K562 (cell line): ENCODE data around the gene ADM2. TPM values are rescaled to one million over a fixed set of nuclear protein-coding genes. Genes with fewer than 3 reads are reported as not detected.

Experiments used
- ATAC-seq: fragments of 200-7000 bp; cut with Tn5 transposase; 3 replicates; pipeline ENCODE4 v1.9.1; 2020; ENCODE audit warnings: moderate library complexity
- BruUV-seq: library from RNA; stranded (reverse); fragments of 400-500 nt; replicated peaks from 2 replicates; lab custom pipeline; 2021; lab: Mats Ljungman, UMichigan
- CTCF ChIA-PET: fragments of 300-600 bp; formaldehyde crosslinking; extraction: SDS; loops from one replicate; lab custom pipeline; 2021; ENCODE audit warnings: low intra/inter-chr PET ratio; lab: Yijun Ruan, JAX
- POLR2A ChIA-PET: fragments of 300-600, 350-650 bp; sonication (Branson Sonifier 250); formaldehyde crosslinking; extraction: SDS; loops from one replicate; lab custom pipeline; 2021; ENCODE audit warnings: antibody characterized with exemption, inconsistent platforms; lab: Yijun Ruan, JAX
- DNase-seq, 4 experiments: peaks; one replicate each; pipeline versions ENCODE4 v3.0.0 to v3.0.0-alpha.2; 2011 to 2018; ENCODE audit warnings: low spot score in 3 of 4, mixed read lengths in 3 of 4; ENCODE audit errors: extremely low read depth in 1 of 4
- FAIRE-seq: peaks from 2 replicates; lab custom pipeline; 2011; peaks lifted over from hg19 to GRCh38; lab: Jason Lieb, UNC
- H2AFZ ChIP-seq: 2 replicates; pipeline ENCODE4 v1.6.0; 2011; ENCODE audit warnings: low read depth, low read length, control low read depth, inconsistent platforms
- H3K27ac ChIP-seq: fragments of 200-600 bp; 3 replicates; pipeline ENCODE4 v1.8.0; 2011; ENCODE audit warnings: low read depth, mild to moderate bottlenecking, control low read depth, inconsistent platforms, low read length, moderate library complexity, mixed read lengths; ENCODE audit errors: extremely low read depth
- H3K27me3 ChIP-seq, 2 experiments: fragments of 300-600 bp in 1 of 2; 2 replicates in 1 of 2; 3 replicates in 1 of 2; pipeline versions ENCODE4 v1.6.0 to v1.8.0; 2011; ENCODE audit warnings: inconsistent platforms in 2 of 2, low read length in 2 of 2, mild to moderate bottlenecking in 1 of 2, mixed read lengths in 1 of 2, moderate library complexity in 1 of 2; ENCODE audit not compliant: control insufficient read depth in 2 of 2, insufficient read depth in 2 of 2
- H3K36me3 ChIP-seq: fragments of 300-600 bp; 3 replicates; pipeline ENCODE4 v1.8.0; 2011; ENCODE audit warnings: mild to moderate bottlenecking, low read length, inconsistent platforms; ENCODE audit not compliant: control insufficient read depth, insufficient read depth
- H3K4me1 ChIP-seq, 2 experiments: fragments of 200-600 bp in 1 of 2; replicated peaks in 1 of 2; 2 replicates in 1 of 2; 3 replicates in 1 of 2; pipeline versions ENCODE4 v1.5.1 to v1.8.0; 2011; ENCODE audit warnings: inconsistent platforms in 2 of 2, low read length in 2 of 2, mild to moderate bottlenecking in 1 of 2, mixed read lengths in 1 of 2, moderate library complexity in 1 of 2; ENCODE audit not compliant: control insufficient read depth in 2 of 2, insufficient read depth in 2 of 2
- H3K4me2 ChIP-seq: 2 replicates; pipeline ENCODE4 v1.6.1; 2011; ENCODE audit warnings: low read length, control low read depth, inconsistent platforms, mixed read lengths; ENCODE audit not compliant: insufficient read depth
- H3K4me3 ChIP-seq: fragments of 200-600 bp; sonication (generic), shearing (Covaris generic); 2 replicates; pipeline ENCODE4 v1.5.1; 2016; ENCODE audit warnings: control low read depth, inconsistent platforms
- H3K79me2 ChIP-seq: fragments of 200-600 bp; 3 replicates; pipeline ENCODE4 v1.8.0; 2011; ENCODE audit warnings: low read length, inconsistent platforms; ENCODE audit not compliant: control insufficient read depth, insufficient read depth
- H3K9ac ChIP-seq, 2 experiments: 2 replicates each; pipeline versions ENCODE4 v1.6.0 to v1.6.1; 2011; ENCODE audit warnings: low read depth in 2 of 2, low read length in 2 of 2, control low read depth in 1 of 2, inconsistent platforms in 1 of 2, mild to moderate bottlenecking in 1 of 2, mixed read lengths in 1 of 2; ENCODE audit not compliant: insufficient read depth in 1 of 2
- H3K9me1 ChIP-seq: one replicate; pipeline ENCODE4 v1.6.0; 2011; ENCODE audit warnings: inconsistent platforms, mild to moderate bottlenecking, low read length, moderate library complexity; ENCODE audit not compliant: control insufficient read depth, insufficient read depth
- H3K9me3 ChIP-seq: replicated peaks from 2 replicates; pipeline ENCODE4 v1.5.1; 2011; ENCODE audit warnings: low read depth, low read length, inconsistent platforms; ENCODE audit not compliant: control insufficient read depth, insufficient read depth
- H4K20me1 ChIP-seq: replicated peaks from 2 replicates; pipeline ENCODE4 v1.6.1; 2011; ENCODE audit warnings: low read length, inconsistent platforms, mixed read lengths; ENCODE audit not compliant: control insufficient read depth, insufficient read depth
- GTF2A2 ChIP-seq: IDR thresholded peaks from 2 replicates; pipeline ENCODE4 v1.6.1; 2016; ENCODE audit warnings: mild to moderate bottlenecking, missing genetic modification characterization, missing compliant biosample characterization
- NFIX ChIP-seq: fragments of 250-450 bp; sonication (Bioruptor Pico); IDR thresholded peaks from 2 replicates; pipeline ENCODE4 v1.4.0; 2020; ENCODE audit warnings: low read depth, mild to moderate bottlenecking, moderate library complexity
- POLR2A ChIP-seq: fragments of 450-650 bp; conservative IDR thresholded peaks from 2 replicates; pipeline ENCODE4 v1.6.1; 2016
- POLR2B ChIP-seq: fragments of 450-650 bp; IDR thresholded peaks from 2 replicates; pipeline ENCODE4 v1.6.1; 2018; ENCODE audit warnings: low read depth; ENCODE audit not compliant: partially characterized antibody
- POLR2G ChIP-seq: fragments of 200-400 bp; formaldehyde crosslinking; IDR thresholded peaks from 2 replicates; pipeline ENCODE4 v1.6.1; 2017; ENCODE audit warnings: low read depth, mild to moderate bottlenecking, antibody characterized with exemption, low read length, moderate library complexity
- RBFOX2 ChIP-seq: fragments of 200-400 bp; formaldehyde crosslinking; IDR thresholded peaks from 2 replicates; pipeline ENCODE4 v1.6.1; 2017; ENCODE audit warnings: low read depth, mild to moderate bottlenecking, low read length, moderate library complexity
- SUPT5H ChIP-seq: fragments of 450-650 bp; IDR thresholded peaks from 2 replicates; pipeline ENCODE4 v1.6.1; 2016
- YBX1 ChIP-seq: fragments of 450-650 bp; IDR thresholded peaks from 2 replicates; pipeline ENCODE4 v1.7.1; 2016; ENCODE audit warnings: mild to moderate bottlenecking
- ZNF347 ChIP-seq: fragments of 450-650 bp; formaldehyde crosslinking; IDR thresholded peaks from 2 replicates; pipeline ENCODE4 v1.4.0; 2020; ENCODE audit warnings: low read depth, mild to moderate bottlenecking, moderate library complexity
- WGBS: fragments of 100-300 bp; shearing (Covaris generic); methylation state at CpG from one replicate; pipeline ENCODE4 v1.1.6; 2016; ENCODE audit warnings: low coverage, mixed read lengths; ENCODE audit not compliant: insufficient coverage; ENCODE audit errors: missing lambda C conversion rate; 5-methylcytosine and 5-hydroxymethylcytosine counted together
- in situ Hi-C: fragments of 300-500 bp; cut with MboI; formaldehyde crosslinking; loops from 4 replicates; pipeline ENCODE4 v1.15.0; 2018; ENCODE audit warnings: inconsistent platforms, mixed read lengths
- intact Hi-C: fragments of 100-400 bp; cut with micrococcal nuclease; formaldehyde crosslinking; loops from 2 replicates; pipeline ENCODE4 v1.14.2; 2022
- polyA plus RNA-seq, 8 experiments: library from polyadenylated mRNA; depleted of rRNA in 4 of 8; stranded (reverse) in 5 of 8; unstranded in 3 of 8; fragments of >200 nt; fragmentation: Nextera tagmentation in 2 of 8; fragmentation: Illumina TruSeq in 1 of 8; extraction: Ambion mirVana in 2 of 8; extraction: Trizol in 1 of 8; gene quantifications; 2 replicates each; pipeline versions ENCODE4 v1.2.1 to v1.2.3, GENCODE V29; 2011 to 2014; ENCODE audit warnings: inconsistent platforms in 1 of 8, missing spikeins in 1 of 8
- total RNA-seq, 7 experiments: library from RNA; depleted of rRNA in 6 of 7; stranded (reverse); fragments of >200 nt in 6 of 7; fragmentation: Illumina TruSeq in 2 of 7; extraction: Trizol in 2 of 7; gene quantifications; 2 replicates each; pipeline versions ENCODE4 v1.2.1 to v1.2.3, GENCODE V29; 2011 to 2021; ENCODE audit warnings: low replicate concordance in 1 of 7
- TF ChIP-seq, protein P1 (sequence below): fragments of 450-650 bp; IDR thresholded peaks from 2 replicates; pipeline ENCODE4 v1.6.1; 2017; ENCODE audit warnings: mild to moderate bottlenecking, moderate library complexity
- TF ChIP-seq, protein P2 (sequence below), 2 experiments: IDR thresholded peaks; 2 replicates each; pipeline ENCODE4 v1.6.1; 2011; ENCODE audit warnings: borderline replicate concordance in 1 of 2, control low read depth in 1 of 2, low read depth in 1 of 2, low read length in 1 of 2, mild to moderate bottlenecking in 1 of 2, mixed read lengths in 1 of 2, moderate library complexity in 1 of 2; ENCODE audit not compliant: insufficient read depth in 1 of 2, insufficient read length in 1 of 2, poor library complexity in 1 of 2, severe bottlenecking in 1 of 2; ENCODE audit errors: extremely low read depth in 1 of 2

ADM2 gene
- total and polyA plus RNA-seq, 9 of the 15 experiments (the other 6 are each of a cell fraction or from before 2014, with no cell fraction given) = 0.11 to 5.1 (median 0.38) TPM

DNA sequence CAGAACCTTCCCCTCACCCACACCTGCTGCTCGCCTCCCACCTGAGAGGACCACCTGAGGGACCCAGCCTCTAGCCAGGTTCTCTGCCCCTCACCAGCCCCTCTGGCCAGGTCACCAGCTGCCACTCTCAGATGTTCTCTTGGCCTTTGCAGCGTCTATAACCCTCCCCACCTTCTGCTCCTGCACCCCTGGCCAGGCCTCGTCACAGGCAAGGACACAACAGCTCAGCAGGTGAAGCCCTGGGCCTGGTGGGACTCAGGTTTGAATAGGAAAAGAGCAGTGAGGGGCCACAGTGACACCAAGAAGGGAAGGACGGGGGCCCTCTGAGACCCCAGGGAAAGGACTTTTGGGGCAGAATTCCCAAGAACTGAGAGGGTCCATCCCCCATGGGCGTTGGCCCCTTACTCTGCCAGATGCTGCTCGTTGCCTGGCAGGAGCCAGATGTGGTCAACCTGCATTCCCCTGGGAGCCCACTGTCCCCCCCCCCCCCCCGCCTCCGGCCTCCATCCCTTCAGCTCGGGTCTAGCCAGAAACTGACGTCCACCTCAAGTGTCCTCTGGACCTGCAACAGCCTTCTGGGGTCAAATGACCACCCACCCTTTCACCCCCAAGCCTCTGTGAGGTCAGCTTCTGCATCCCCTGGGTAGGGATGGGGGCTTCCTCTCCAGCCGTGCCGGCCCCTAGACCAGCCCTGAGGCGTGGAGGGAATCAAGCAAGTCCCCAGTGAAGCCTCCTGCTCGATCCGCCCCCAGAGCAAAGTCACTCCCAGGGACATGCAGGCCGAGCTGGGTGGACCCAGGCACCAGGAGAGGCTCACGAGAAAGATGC is 35.2 kb upstream of the ADM2 start (continued):
- TF ChIP-seq POLR2A = peak; percentile 28; the same call in 1 of the 2 replicates
- TF ChIP-seq YBX1 = no peak
- TF ChIP-seq NFIX = no peak

DNA sequence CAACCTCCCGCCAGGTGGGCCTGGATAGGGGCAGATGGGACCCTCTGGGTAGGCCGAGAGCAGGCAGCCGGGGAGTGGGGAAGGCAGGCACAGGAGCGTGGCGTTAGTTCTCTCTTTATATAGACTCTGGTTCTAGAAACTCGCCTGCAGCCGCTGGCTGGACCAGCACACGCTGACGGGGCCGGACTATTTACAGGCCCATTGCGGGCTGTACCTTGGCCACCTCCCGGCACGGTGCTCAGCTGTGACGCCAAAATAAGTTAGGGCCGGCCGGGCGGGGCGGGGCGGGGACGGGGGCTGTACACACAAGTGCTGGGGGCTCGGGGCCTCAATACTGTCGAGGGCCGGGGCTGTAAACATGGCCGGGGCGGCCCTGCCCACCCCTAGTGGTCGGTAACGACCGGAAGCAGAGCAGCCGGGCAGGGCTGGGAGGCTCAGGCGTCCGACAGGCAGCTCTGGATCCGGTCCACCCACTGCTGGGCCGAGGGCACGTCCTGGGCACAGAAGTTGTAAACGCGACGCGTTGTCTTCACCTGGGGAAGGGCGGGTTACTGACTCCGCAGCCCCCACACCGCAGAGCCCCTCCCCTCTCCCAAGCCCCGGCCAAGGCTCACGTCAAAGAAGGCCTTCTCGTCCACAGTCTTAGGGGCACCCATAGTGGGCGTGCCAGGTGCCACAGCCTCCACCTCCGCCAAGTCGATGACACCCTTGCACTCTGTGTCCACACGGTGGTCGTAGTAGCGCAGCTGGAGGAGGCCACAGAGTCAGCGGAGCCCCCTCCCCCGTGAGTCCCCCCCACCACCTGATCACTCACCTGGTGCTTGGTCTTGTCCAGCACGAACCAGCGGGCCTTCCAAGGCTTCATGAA is 34.4 kb upstream of the ADM2 start:
- ChIA-PET POLR2A (no interaction called here), CTCF (no interaction called here)
- Histone ChIP-seq H3K79me2 (no peaks in the 10 kb centered on the region), H3K36me3 (peaks cover 48% of the 10 kb centered on the region; the same call in 1 of the 3 replicates), H3K4me1 (peaks cover 0 to 37% of the 10 kb centered on the region in 2 experiments; a peak in 2 of 5 replicates), H3K27me3 (no peaks in the 10 kb centered on the region), H3K9me3 (no peaks in the 10 kb centered on the region), H3K9ac (no peak overlapping the region), H3K9me1 (peaks cover 2% of the 10 kb centered on the region), H3K27ac (no peak overlapping the region), H4K20me1 (no peaks in the 10 kb centered on the region), H3K4me2 (no peak overlapping the region), H2AFZ (no peak overlapping the region), H3K4me3 (no peak overlapping the region)
- FAIRE-seq (no peak), ATAC-seq (no peak), DNase-seq (no peak)
- 0 out of 2 replicates have a peak, but pooled peaks have one; percentile 24 for TF ChIP-seq RBFOX2
- TF ChIP-seq POLR2B = no peak
- peak; percentile 41 for TF ChIP-seq POLR2G
- no peak for TF ChIP-seq ZNF347 (CRISPR knock-in tag)
- TF ChIP-seq SUPT5H = 0 out of 2 replicates have a peak, but pooled peaks have one; percentile 5
- TF ChIP-seq, protein P1, sequence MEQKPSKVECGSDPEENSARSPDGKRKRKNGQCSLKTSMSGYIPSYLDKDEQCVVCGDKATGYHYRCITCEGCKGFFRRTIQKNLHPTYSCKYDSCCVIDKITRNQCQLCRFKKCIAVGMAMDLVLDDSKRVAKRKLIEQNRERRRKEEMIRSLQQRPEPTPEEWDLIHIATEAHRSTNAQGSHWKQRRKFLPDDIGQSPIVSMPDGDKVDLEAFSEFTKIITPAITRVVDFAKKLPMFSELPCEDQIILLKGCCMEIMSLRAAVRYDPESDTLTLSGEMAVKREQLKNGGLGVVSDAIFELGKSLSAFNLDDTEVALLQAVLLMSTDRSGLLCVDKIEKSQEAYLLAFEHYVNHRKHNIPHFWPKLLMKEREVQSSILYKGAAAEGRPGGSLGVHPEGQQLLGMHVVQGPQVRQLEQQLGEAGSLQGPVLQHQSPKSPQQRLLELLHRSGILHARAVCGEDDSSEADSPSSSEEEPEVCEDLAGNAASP = no peak
- TF ChIP-seq, protein P2, sequence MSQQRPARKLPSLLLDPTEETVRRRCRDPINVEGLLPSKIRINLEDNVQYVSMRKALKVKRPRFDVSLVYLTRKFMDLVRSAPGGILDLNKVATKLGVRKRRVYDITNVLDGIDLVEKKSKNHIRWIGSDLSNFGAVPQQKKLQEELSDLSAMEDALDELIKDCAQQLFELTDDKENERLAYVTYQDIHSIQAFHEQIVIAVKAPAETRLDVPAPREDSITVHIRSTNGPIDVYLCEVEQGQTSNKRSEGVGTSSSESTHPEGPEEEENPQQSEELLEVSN (IDR thresholded peaks at IDR 0.05; ENCODE audit: borderline replicate concordance in 1 of 2, extremely low read depth in 1 of 2, insufficient read depth in 1 of 2, insufficient read length in 1 of 2, low read depth in 1 of 2, low read length in 1 of 2, poor library complexity in 1 of 2, severe bottlenecking in 1 of 2) = no peak
- no peak for TF ChIP-seq GTF2A2 (tag)
- intact Hi-C loops = no loop called here
- BruUV-seq = no TSS peak
- in situ Hi-C loops = no loop called here
- 92% methylated on average over 14 of the region's 54 CpGs for WGBS
